ENCODE measurements around the gene GNL3L. TPM values are rescaled to one million over a fixed set of nuclear protein-coding genes. Genes with fewer than 3 reads are reported as not detected.
"Not testable (repeated sequence)": the region's sequence is repeated elsewhere in the genome, so short reads cannot be mapped to it uniquely, and the experiment has no call there.

Gene GNL3L, protein sequence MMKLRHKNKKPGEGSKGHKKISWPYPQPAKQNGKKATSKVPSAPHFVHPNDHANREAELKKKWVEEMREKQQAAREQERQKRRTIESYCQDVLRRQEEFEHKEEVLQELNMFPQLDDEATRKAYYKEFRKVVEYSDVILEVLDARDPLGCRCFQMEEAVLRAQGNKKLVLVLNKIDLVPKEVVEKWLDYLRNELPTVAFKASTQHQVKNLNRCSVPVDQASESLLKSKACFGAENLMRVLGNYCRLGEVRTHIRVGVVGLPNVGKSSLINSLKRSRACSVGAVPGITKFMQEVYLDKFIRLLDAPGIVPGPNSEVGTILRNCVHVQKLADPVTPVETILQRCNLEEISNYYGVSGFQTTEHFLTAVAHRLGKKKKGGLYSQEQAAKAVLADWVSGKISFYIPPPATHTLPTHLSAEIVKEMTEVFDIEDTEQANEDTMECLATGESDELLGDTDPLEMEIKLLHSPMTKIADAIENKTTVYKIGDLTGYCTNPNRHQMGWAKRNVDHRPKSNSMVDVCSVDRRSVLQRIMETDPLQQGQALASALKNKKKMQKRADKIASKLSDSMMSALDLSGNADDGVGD
- total RNA-seq, result 32.5 and 50.2 TPM in 2 replicates

- peak; percentile 73 for DNase-seq (ENCODE audit: low read depth)
Measured at GRCh38 chrX:54529552-54530356, at the start of gene GNL3L. TSS of gene GNL3L (plus strand) at chrX:54530219. CDS start at chrX:54532567, 2,348 bp downstream.

GRCh38 chrX:54482839-54483593 lies 47.0 kb upstream of the GNL3L start:
- no peak for DNase-seq (ENCODE audit: low read depth)

DNA sequence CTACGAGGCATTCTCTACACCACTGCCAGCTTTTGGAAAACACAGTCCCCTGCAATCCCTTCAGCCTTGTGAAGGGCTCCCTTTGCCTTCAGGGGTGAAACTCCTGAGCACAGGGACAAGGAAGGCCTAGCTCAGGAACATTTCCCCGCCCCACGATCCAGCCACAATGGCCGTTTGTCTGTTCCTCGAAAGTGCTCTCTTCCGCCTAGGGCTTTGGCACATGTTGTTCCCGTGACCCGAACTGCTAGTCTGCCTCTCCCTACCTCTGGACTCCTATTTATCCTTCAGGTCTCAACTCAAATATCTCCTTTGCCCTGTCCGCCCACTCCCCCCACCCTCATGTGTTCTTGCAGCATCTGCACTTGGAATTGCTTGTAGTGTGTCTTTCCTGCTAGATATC lies 46.1 kb upstream of the GNL3L start:
- no peak for DNase-seq (ENCODE audit: low read depth)

GRCh38 chrX:54484666-54485065 lies 45.4 kb upstream of the GNL3L start:
- DNase-seq (ENCODE audit: low read depth), result no peak

DNA sequence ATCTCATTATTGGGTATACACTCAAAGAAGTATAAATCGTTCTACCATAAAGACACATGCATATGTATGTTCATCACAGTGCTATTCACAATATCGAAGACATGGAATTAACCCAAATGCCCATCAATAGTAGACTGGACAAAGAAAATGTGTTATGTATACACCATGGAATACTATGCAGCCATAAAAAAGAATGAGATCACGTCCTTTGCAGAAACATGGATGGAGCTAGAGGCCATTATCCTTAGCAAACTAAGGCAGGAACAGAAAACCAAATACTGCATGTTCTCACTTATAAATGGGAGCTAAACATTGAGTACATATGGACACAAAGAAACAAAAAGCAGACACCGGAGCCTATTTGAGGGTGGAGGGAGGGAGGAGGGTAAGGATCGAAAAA lies 40.2 kb upstream of the GNL3L start:
- DNase-seq (ENCODE audit: low read depth), result not testable (repeated sequence)

GRCh38 chrX:54492340-54492739 lies 37.7 kb upstream of the GNL3L start:
- peak; percentile 23 for DNase-seq (ENCODE audit: low read depth)

DNA sequence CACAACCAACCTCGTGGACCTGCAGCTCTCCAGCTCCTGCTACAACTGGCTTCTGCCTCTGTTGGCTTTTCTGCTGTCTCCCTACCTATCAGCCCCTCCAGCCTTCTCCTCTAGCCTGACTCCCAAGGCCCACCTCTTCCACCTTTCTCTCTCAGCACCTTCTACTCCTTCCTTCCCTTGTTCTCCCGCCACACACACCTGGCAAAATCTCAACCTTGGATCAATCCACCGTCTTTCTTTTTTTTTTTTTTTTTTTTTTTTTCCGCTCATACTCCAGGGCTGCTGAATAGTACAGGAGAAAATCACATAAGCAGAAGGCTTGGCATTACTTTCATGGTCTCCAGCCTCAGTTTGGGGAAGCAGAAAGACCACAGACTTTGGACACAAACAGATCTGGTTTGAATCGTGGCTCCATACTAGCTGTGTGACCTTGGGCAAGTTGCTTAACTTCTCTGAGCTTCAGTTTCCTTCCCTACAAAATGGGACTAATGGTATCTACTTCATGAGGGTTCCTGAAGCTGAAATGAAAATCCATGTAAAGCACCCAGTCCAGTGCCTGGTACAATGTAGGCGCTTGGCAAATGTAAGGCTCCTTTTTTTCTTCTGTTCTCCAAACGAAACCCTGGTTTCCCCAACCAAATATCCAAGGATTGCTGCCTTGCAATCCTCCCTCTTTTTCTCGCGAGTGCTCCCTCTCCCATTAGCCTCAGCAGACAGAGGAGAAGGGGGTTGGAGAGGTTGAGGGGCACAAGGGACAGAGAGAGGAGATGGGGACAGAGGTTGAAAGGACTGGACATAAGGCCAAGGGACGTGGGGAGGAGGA lies 35.6 kb upstream of the GNL3L start:
- DNase-seq (ENCODE audit: low read depth), result peak; percentile 10

GRCh38 chrX:54494989-54495813 lies 34.8 kb upstream of the GNL3L start:
- DNase-seq (ENCODE audit: low read depth), result no peak

DNA sequence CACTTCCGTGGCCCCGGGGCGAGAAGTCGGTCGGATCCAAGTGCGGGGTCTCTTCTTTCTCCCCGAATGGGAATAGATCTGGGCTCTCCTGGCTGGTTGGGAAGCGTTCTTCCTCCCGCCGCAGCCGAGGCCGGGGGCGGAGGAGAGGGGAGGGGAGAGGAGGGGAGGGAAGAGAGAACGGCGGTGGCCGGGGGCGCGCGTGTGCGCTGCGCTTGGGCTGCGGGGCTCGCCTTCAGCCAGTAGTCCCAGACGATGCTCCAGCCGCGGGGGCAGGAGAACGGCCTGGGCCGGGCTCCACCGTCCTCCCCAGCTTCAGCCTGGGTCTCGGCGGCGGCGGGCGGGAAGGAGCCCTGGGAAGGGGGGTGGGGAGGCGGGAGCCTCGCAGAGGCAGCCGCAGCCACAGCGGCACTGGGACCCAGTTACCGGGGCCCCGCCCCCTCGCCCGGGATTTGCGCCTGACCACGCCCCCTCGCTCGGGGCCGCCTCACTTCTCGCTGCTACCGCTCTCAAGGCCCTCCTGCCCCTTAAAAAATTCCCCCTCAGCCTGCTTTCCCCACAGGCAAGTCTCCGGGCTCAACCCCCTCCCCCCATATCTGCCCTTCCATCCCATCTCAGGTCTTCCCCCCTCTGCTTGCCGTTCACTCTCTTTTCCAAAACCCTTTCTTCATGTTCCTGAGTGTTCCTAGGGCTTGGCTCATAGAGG lies 34.1 kb upstream of the GNL3L start, which contains the start of gene FGD1:
TSS of gene FGD1 (minus strand) at position 421 of the 703 bp plus-strand sequence. CDS start 802 bp downstream, outside the sequence.
- peak; percentile 12 for DNase-seq (ENCODE audit: low read depth)

DNA sequence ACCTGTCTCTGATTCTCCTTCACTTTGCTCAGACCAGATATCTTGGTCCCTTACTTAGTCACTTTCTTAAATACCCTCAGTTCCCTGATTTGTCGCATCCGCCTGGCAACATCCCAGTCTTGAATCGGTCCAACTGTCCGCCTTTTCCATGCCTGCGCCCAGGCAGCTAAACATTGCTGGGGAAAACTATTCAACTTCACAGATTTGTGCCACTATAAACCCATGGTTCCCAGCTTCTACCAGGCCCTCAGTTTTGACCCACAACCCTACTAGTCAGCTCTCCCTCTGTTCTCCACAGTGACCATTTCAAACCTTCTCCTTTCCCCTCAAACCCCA lies 33.5 kb upstream of the GNL3L start:
- no peak for DNase-seq (ENCODE audit: low read depth)

- DNase-seq (ENCODE audit: low read depth), result no peak
Measured at GRCh38 chrX:54496936-54497335, 33.1 kb upstream of the GNL3L start.

GRCh38 chrX:54509400-54509799 lies 20.6 kb upstream of the GNL3L start:
- DNase-seq (ENCODE audit: low read depth), result no peak

DNA sequence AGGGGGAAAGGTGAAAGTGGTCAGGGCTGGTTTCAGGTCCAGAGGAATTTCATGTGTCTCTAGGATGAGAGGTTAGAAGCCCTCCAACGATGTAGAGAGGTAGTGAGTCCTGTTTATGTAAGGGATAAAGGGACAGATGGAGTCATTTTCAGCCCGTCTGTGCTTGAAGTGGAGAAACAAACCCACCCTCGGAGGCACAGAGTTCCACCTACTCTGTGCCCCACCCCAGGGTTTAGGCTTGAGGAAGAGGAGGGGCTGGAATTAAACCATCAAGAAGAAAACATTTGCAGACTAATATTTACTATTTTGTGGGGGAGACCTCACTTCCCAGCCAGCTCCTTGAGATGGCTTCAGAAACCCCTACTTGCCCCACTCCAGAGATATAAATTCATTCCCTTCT lies 868 bp upstream of the GNL3L start:
- no peak for DNase-seq (ENCODE audit: low read depth)

GRCh38 chrX:54530357-54530900 lies 410 bp downstream of the GNL3L start:
- no peak for DNase-seq (ENCODE audit: low read depth)

GRCh38 chrX:54534271-54534670 lies 4.3 kb downstream of the GNL3L start:
- DNase-seq (ENCODE audit: low read depth), result no peak

- no peak for DNase-seq (ENCODE audit: low read depth)
Measured at GRCh38 chrX:54540289-54540688, 10.3 kb downstream of the GNL3L start.

- DNase-seq (ENCODE audit: low read depth), result not testable (repeated sequence)
Measured at GRCh38 chrX:54542239-54542638, 12.2 kb downstream of the GNL3L start.

GRCh38 chrX:54550821-54551220 lies 20.8 kb downstream of the GNL3L start:
- no peak for DNase-seq (ENCODE audit: low read depth)

GRCh38 chrX:54551801-54552200 lies 21.8 kb downstream of the GNL3L start:
- DNase-seq (ENCODE audit: low read depth), result no peak

Data from renal cortical epithelial cell (primary cell).